Ureter (tissue), 1 donor: Measurements from ENCODE around the gene PARD6G. TPM values are rescaled to one million over a fixed set of nuclear protein-coding genes. Genes with fewer than 3 reads are reported as not detected.

Experiments used
- DNase-seq: peaks from one replicate; pipeline ENCODE4 v3.0.0-alpha.2; 2020; ENCODE audit warnings: low spot score
- total RNA-seq: library from RNA; stranded (reverse); gene quantifications from one replicate; pipeline ENCODE4 v1.2.4, GENCODE V29; 2023
- donor health status: DM: yes; HTN: yes; CAD: no.

PARD6G gene
- total RNA-seq, 1 donor from 2014 or later, result 26.4 TPM

- peak; percentile 90 for DNase-seq
These were observed 99.6 kb downstream of the PARD6G start for GRCh38 chr18:80147418-80148325.

- no peak for DNase-seq
These were observed 100.3 kb downstream of the PARD6G start for GRCh38 chr18:80147037-80147417.

GRCh38 chr18:80145196-80145804 is 102.0 kb downstream of the PARD6G start:
- DNase-seq, result no peak

GRCh38 chr18:80143881-80144280 is 103.4 kb downstream of the PARD6G start:
- no peak for DNase-seq

GRCh38 chr18:80140455-80140985 is 106.8 kb downstream of the PARD6G start:
- DNase-seq, result no peak

- no peak for DNase-seq
These were observed 109.3 kb downstream of the PARD6G start for GRCh38 chr18:80137976-80138375.

GRCh38 chr18:80137137-80137536 is 110.2 kb downstream of the PARD6G start:
- no peak for DNase-seq

GRCh38 chr18:80136679-80137078 is 110.6 kb downstream of the PARD6G start:
- DNase-seq, result no peak

GRCh38 chr18:80135136-80135535 is 112.2 kb downstream of the PARD6G start:
- DNase-seq, result no peak

GRCh38 chr18:80133124-80133523 is 114.2 kb downstream of the PARD6G start:
- DNase-seq, result no peak

GRCh38 chr18:80132180-80132812 is 115.0 kb downstream of the PARD6G start:
- no peak for DNase-seq

GRCh38 chr18:80130555-80130954 is 116.8 kb downstream of the PARD6G start:
- no peak for DNase-seq

GRCh38 chr18:80129672-80130367 is 117.5 kb downstream of the PARD6G start:
- no peak for DNase-seq

GRCh38 chr18:80127635-80128034 is 119.7 kb downstream of the PARD6G start:
- no peak for DNase-seq

GRCh38 chr18:80126797-80127196 is 120.5 kb downstream of the PARD6G start:
- no peak for DNase-seq

- DNase-seq, result no peak
These were observed 123.2 kb downstream of the PARD6G start for GRCh38 chr18:80124131-80124530.

- DNase-seq, result no peak
These were observed 126.4 kb downstream of the PARD6G start for GRCh38 chr18:80120932-80121331.

- DNase-seq, result no peak
These were observed 128.2 kb downstream of the PARD6G start for GRCh38 chr18:80119111-80119510.

GRCh38 chr18:80115035-80115434 is 132.3 kb downstream of the PARD6G start:
- DNase-seq, result no peak

- DNase-seq, result no peak
These were observed 134.6 kb downstream of the PARD6G start for GRCh38 chr18:80112624-80113248.

GRCh38 chr18:80109676-80110078 is 137.6 kb downstream of the PARD6G start:
- no peak for DNase-seq
